Measurements from ENCODE around the gene SMIM32. TPM values are rescaled to one million over a fixed set of nuclear protein-coding genes. Genes with fewer than 3 reads are reported as not detected.

The SMIM32 gene
- total RNA-seq, 2 experiments from 2014 or later, result not detected

DNA sequence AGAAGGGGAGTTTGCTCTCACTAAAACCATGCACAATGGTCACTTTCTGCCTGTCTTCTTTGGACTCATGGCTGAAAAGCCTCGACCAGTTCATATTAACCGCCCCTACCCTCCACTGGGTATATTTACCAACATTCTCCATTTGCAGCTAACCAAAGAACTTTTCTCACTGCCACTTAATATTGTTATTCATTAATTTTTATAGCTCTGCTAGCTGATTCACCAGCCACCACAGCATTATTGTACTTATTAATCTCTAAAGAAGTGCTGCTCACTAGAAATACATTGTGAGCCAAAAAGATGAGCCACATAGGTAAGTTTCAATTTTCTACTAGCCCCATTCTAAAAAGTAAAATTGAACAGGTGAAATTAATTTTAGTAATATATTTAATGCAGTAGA, 33.4 kb upstream of the SMIM32 start:
- Histone ChIP-seq H4K20me1 (ENCODE audit: insufficient read depth, low read length) (no peaks in the 10 kb centered on the region), H3K4me2 (ENCODE audit: low read length) (no peak overlapping the region), H3K4me3 (ENCODE audit: low read depth, low read length, poor library complexity, severe bottlenecking) (no peak overlapping the region), H3K79me2 (ENCODE audit: insufficient read depth, low read depth, low read length) (no peaks in the 10 kb centered on the region), H2AFZ (ENCODE audit: low read length) (no peak overlapping the region), H3K36me3 (ENCODE audit: insufficient read depth, low read length) (no peaks in the 10 kb centered on the region), H3K27ac (ENCODE audit: low read depth, low read length, poor library complexity, severe bottlenecking) (no peak overlapping the region), H3K4me1 (ENCODE audit: insufficient read depth, low read length, poor library complexity, severe bottlenecking) (no peaks in the 10 kb centered on the region), H3K9me2 (ENCODE audit: insufficient read depth, low read length) (no peaks in the 10 kb centered on the region), H3K9me3 (ENCODE audit: low read length) (no peaks in the 10 kb centered on the region)
- CTCF ChIA-PET (ENCODE audit: unreplicated experiment), result no interaction called here
- TF ChIP-seq, protein P1, sequence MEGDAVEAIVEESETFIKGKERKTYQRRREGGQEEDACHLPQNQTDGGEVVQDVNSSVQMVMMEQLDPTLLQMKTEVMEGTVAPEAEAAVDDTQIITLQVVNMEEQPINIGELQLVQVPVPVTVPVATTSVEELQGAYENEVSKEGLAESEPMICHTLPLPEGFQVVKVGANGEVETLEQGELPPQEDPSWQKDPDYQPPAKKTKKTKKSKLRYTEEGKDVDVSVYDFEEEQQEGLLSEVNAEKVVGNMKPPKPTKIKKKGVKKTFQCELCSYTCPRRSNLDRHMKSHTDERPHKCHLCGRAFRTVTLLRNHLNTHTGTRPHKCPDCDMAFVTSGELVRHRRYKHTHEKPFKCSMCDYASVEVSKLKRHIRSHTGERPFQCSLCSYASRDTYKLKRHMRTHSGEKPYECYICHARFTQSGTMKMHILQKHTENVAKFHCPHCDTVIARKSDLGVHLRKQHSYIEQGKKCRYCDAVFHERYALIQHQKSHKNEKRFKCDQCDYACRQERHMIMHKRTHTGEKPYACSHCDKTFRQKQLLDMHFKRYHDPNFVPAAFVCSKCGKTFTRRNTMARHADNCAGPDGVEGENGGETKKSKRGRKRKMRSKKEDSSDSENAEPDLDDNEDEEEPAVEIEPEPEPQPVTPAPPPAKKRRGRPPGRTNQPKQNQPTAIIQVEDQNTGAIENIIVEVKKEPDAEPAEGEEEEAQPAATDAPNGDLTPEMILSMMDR (conservative IDR thresholded peaks at IDR 0.05; ENCODE audit: low read length), result no peak
- TF ChIP-seq EZH2phosphoT487 (IDR thresholded peaks at IDR 0.05; ENCODE audit: borderline replicate concordance, low read depth, low read length), result no peak
- DNase-seq (ENCODE audit: low spot score), result no peak
- POLR2A ChIA-PET, result no interaction called here
- BruUV-seq (replicated peaks), result no TSS peak
- intact Hi-C loops (cut with micrococcal nuclease; ENCODE audit: unreplicated experiment), result no loop called here

DNA sequence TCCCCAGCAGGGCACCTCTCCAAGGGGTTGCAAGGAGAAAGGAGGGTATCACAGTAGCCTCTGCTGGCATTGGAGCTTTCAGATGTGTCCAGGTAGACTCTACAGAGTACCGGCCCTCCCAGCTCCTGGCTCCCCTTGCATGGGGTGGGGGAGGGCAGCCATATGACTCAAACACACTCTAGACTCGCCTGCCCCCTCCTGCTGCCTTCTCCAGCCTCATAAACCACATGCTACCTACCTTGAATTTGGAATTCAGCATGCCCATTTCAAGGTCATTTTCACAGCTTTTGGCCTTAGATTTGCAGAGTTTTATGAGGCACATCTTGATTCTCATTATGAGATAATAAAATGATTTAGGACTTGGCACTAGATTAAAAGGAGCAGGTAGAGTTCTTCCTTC, 32.8 kb upstream of the SMIM32 start:
- Histone ChIP-seq H4K20me1 (ENCODE audit: insufficient read depth, low read length) (no peaks in the 10 kb centered on the region), H3K4me1 (ENCODE audit: insufficient read depth, low read length, poor library complexity, severe bottlenecking) (no peaks in the 10 kb centered on the region), H3K9me3 (ENCODE audit: low read length) (no peaks in the 10 kb centered on the region), H2AFZ (ENCODE audit: low read length) (no peak overlapping the region), H3K4me2 (ENCODE audit: low read length) (no peak overlapping the region), H3K36me3 (ENCODE audit: insufficient read depth, low read length) (no peaks in the 10 kb centered on the region), H3K79me2 (ENCODE audit: insufficient read depth, low read depth, low read length) (no peaks in the 10 kb centered on the region), H3K9me2 (ENCODE audit: insufficient read depth, low read length) (no peaks in the 10 kb centered on the region), H3K27ac (ENCODE audit: low read depth, low read length, poor library complexity, severe bottlenecking) (no peak overlapping the region), H3K4me3 (ENCODE audit: low read depth, low read length, poor library complexity, severe bottlenecking) (no peak overlapping the region)
- ChIA-PET POLR2A (interaction anchor here (0.6 kb wide), 1 partner anchor 10 kb away, joined by 3 read pairs; no protein-coding TSS in a partner anchor), CTCF (ENCODE audit: unreplicated experiment) (no interaction called here)
- no peak for TF ChIP-seq EZH2phosphoT487 (IDR thresholded peaks at IDR 0.05; ENCODE audit: borderline replicate concordance, low read depth, low read length)
- TF ChIP-seq, protein P1 (conservative IDR thresholded peaks at IDR 0.05; ENCODE audit: low read length), result no peak
- intact Hi-C loops (cut with micrococcal nuclease; ENCODE audit: unreplicated experiment), result no loop called here
- BruUV-seq (replicated peaks), result no TSS peak
- DNase-seq (ENCODE audit: low spot score), result no peak

DNA sequence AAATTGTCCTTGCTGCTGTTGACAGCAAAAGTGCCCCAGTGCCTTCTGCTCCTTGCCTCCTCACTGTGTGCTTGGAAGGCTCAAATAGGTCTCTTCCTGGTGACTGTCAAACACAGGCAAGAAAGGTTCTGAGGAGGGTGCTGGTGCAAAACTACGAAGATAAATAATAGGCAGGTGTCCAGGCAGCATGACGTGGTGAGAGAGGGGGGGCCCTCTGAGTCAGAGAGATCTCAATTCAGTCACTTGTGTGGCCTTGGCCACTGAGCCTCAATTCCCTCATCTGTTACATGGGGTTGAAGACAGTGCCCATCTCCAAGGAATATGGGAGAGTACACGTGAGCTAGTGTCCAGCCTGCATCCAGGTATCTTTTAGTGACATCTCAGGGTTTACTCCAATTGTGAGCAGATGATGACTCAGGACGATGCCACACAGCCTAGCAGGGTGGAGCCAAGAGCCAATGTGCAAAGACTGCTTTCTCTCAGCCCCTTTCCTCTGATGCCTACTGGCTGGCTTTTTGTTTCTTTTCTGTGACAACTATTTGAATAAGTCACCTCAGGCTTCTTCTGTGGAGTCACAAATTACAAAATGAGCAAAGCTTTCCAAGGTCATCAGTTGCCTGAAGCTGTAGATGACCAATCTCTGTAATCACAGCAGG, 29.7 kb upstream of the SMIM32 start:
- TF ChIP-seq EZH2phosphoT487 (IDR thresholded peaks at IDR 0.05; ENCODE audit: borderline replicate concordance, low read depth, low read length), result no peak
- TF ChIP-seq, protein P1 (conservative IDR thresholded peaks at IDR 0.05; ENCODE audit: low read length), result no peak
- Histone ChIP-seq H3K9me3 (ENCODE audit: low read length) (no peaks in the 10 kb centered on the region), H3K4me3 (ENCODE audit: low read depth, low read length, poor library complexity, severe bottlenecking) (no peak overlapping the region), H3K4me2 (ENCODE audit: low read length) (no peak overlapping the region), H3K79me2 (ENCODE audit: insufficient read depth, low read depth, low read length) (no peaks in the 10 kb centered on the region), H3K36me3 (ENCODE audit: insufficient read depth, low read length) (no peaks in the 10 kb centered on the region), H3K9me2 (ENCODE audit: insufficient read depth, low read length) (no peaks in the 10 kb centered on the region), H4K20me1 (ENCODE audit: insufficient read depth, low read length) (no peaks in the 10 kb centered on the region), H2AFZ (ENCODE audit: low read length) (no peak overlapping the region), H3K4me1 (ENCODE audit: insufficient read depth, low read length, poor library complexity, severe bottlenecking) (no peaks in the 10 kb centered on the region), H3K27ac (ENCODE audit: low read depth, low read length, poor library complexity, severe bottlenecking) (no peak overlapping the region)
- BruUV-seq (replicated peaks), result no TSS peak
- ChIA-PET POLR2A (no interaction called here), CTCF (ENCODE audit: unreplicated experiment) (no interaction called here)
- no peak for DNase-seq (ENCODE audit: low spot score)
- intact Hi-C loops (cut with micrococcal nuclease; ENCODE audit: unreplicated experiment), result no loop called here

Measured in OCI-LY7 (cell line).